ENCODE results near the gene USP47. TPM values are rescaled to one million over a fixed set of nuclear protein-coding genes. Genes with fewer than 3 reads are reported as not detected.

Gene USP47
- total RNA-seq, 4 donors from 2014 or later = 50.3 to 83.0 (median 69.6) TPM

DNA sequence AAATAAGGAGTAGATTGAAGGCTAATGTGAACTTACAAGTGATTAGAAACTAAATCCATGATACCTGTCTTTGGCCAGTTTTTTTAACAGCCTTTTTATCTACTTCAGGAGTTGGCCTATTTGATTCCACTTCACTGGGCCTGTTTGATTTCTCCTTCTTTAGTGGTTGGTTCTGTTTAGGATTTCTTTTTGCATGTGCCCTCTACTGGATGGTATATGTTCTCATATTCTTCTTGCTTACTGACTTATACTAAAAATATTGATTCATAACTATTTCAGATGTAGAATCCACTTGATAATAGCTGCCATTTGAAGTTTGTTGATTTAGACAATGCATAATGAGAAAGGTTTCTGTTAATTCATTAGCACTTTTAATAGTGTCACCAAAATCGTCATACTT, 53.9 kb downstream of the USP47 start:
- DNase-seq (ENCODE audit: low spot score in 2 of 2) = no peak
- TF ChIP-seq, protein P1, sequence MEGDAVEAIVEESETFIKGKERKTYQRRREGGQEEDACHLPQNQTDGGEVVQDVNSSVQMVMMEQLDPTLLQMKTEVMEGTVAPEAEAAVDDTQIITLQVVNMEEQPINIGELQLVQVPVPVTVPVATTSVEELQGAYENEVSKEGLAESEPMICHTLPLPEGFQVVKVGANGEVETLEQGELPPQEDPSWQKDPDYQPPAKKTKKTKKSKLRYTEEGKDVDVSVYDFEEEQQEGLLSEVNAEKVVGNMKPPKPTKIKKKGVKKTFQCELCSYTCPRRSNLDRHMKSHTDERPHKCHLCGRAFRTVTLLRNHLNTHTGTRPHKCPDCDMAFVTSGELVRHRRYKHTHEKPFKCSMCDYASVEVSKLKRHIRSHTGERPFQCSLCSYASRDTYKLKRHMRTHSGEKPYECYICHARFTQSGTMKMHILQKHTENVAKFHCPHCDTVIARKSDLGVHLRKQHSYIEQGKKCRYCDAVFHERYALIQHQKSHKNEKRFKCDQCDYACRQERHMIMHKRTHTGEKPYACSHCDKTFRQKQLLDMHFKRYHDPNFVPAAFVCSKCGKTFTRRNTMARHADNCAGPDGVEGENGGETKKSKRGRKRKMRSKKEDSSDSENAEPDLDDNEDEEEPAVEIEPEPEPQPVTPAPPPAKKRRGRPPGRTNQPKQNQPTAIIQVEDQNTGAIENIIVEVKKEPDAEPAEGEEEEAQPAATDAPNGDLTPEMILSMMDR (IDR thresholded peaks at IDR 0.05) = no peak
- TF ChIP-seq POLR2A (IDR thresholded peaks at IDR 0.05) = no peak
- 88 to 92% methylated on average over 1 of the region's 1 CpG for WGBS, 2 donors
- intact Hi-C loops (cut with DNase I; ENCODE audit: low total_unique reads) = no loop called here
- no peak overlapping the region for H3K4me3 ChIP-seq (ENCODE audit: low read depth, poor library complexity, severe bottlenecking)

GRCh38 chr11:11898648-11899047, 56.9 kb downstream of the USP47 start:
- H3K4me3 ChIP-seq (ENCODE audit: low read depth, poor library complexity, severe bottlenecking) = no peak overlapping the region
- no peak for DNase-seq (ENCODE audit: low spot score in 2 of 2)
- intact Hi-C loops (cut with DNase I; ENCODE audit: low total_unique reads) = no loop called here
- no peak for TF ChIP-seq POLR2A (IDR thresholded peaks at IDR 0.05)
- TF ChIP-seq, protein P1 (IDR thresholded peaks at IDR 0.05) = no peak
- WGBS, 2 donors = 91 to 92% methylated on average over 2 of the region's 2 CpGs

DNA sequence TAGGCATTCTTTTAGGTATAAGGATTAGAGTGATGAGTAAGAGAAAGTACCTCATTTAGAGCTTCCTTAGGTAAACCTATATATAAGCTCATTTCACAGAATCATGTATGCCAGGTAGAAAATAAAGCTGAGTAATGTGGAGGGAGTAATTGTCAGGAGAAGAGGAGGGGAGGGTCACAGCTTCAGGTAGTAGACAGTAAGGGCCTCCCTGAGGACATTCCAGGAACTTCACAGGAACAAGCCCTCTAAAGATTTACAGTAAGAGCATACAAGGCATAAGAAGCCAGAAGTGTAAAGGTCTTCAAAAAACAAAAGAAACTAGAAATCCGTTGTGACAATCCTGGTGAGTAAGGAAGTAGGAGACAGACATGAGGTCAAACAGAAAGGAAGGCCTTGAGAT, 57.6 kb downstream of the USP47 start:
- no peak for TF ChIP-seq POLR2A (IDR thresholded peaks at IDR 0.05)
- TF ChIP-seq, protein P1 (IDR thresholded peaks at IDR 0.05) = no peak
- no peak for DNase-seq (ENCODE audit: low spot score in 2 of 2)
- H3K4me3 ChIP-seq (ENCODE audit: low read depth, poor library complexity, severe bottlenecking) = no peak overlapping the region
- intact Hi-C loops (cut with DNase I; ENCODE audit: low total_unique reads) = no loop called here
- 90 to 91% methylated on average over 1 of the region's 1 CpG for WGBS, 2 donors

DNA sequence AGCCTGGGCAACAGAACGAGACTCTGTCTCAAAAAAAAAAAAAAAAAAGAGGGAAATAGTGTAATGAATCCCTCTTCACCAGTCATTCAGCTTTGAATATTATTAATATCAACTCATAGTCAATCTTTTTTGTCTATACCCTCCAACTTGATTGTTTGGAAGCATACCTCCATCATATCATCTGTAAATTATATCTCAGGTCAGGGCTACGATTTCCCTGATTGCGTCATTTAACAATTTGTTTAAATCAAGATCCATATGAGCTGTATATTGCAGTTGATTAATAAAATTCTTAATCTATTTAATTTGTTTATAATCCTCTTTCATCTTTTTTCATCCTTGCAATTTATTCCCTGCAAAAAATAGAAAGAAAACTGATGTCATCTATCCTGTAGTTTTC, 60.2 kb downstream of the USP47 start:
- TF ChIP-seq, protein P1 (IDR thresholded peaks at IDR 0.05) = no peak
- no peak for TF ChIP-seq POLR2A (IDR thresholded peaks at IDR 0.05)
- H3K4me3 ChIP-seq (ENCODE audit: low read depth, poor library complexity, severe bottlenecking) = no peak overlapping the region

GRCh38 chr11:11909727-11910126, 68.0 kb downstream of the USP47 start:
- intact Hi-C loops (cut with DNase I; ENCODE audit: low total_unique reads) = no loop called here
- no peak for DNase-seq (ENCODE audit: low spot score in 2 of 2)
- no peak overlapping the region for H3K4me3 ChIP-seq (ENCODE audit: low read depth, poor library complexity, severe bottlenecking)
- no peak for TF ChIP-seq POLR2A (IDR thresholded peaks at IDR 0.05)
- TF ChIP-seq, protein P1 (IDR thresholded peaks at IDR 0.05) = no peak

More for the DNA sequence above, 60.2 kb downstream of the USP47 start:
- intact Hi-C loops (cut with DNase I; ENCODE audit: low total_unique reads) = no loop called here
- no peak for DNase-seq (ENCODE audit: low spot score in 2 of 2)
- WGBS, 2 donors = 95 to 97% methylated on average over 3 of the region's 3 CpGs

- 94 to 100% methylated on average over 2 of the region's 2 CpGs for WGBS, 2 donors
- no peak for DNase-seq (ENCODE audit: low spot score in 2 of 2)
- TF ChIP-seq, protein P1 (IDR thresholded peaks at IDR 0.05) = no peak
- no peak for TF ChIP-seq POLR2A (IDR thresholded peaks at IDR 0.05)
- H3K4me3 ChIP-seq (ENCODE audit: low read depth, poor library complexity, severe bottlenecking) = no peak overlapping the region
- intact Hi-C loops (cut with DNase I; ENCODE audit: low total_unique reads) = no loop called here
Measured at GRCh38 chr11:11910541-11910940, 68.8 kb downstream of the USP47 start.

All from lower leg skin (tissue), 4 donors.